Endodermal cell (in vitro differentiated cells): ENCODE data around the gene KAZN. TPM values are rescaled to one million over a fixed set of nuclear protein-coding genes. Genes with fewer than 3 reads are reported as not detected.

Experiments
- DNase-seq: peaks from one replicate; pipeline ENCODE4 v3.0.0-alpha.2; 2017
- H3K27ac ChIP-seq: 2 replicates; pipeline ENCODE4 v1.5.1; 2013; ENCODE audit warnings: mild to moderate bottlenecking, low read depth, low read length, moderate library complexity
- H3K27me3 ChIP-seq: 2 replicates; pipeline ENCODE4 v1.6.1; 2013; ENCODE audit warnings: mild to moderate bottlenecking, low read length, moderate library complexity; ENCODE audit not compliant: insufficient read depth, control insufficient read depth, poor library complexity, severe bottlenecking
- H3K36me3 ChIP-seq: 2 replicates; pipeline ENCODE4 v1.7.0; 2013; ENCODE audit warnings: mild to moderate bottlenecking, low read length, moderate library complexity; ENCODE audit not compliant: control insufficient read depth, insufficient read depth
- H3K4me1 ChIP-seq: one replicate; pipeline ENCODE4 v1.7.0; 2013; ENCODE audit warnings: low read length; ENCODE audit not compliant: control insufficient read depth, insufficient read depth
- H3K4me3 ChIP-seq: 2 replicates; pipeline ENCODE4 v1.5.1; 2013; ENCODE audit warnings: mild to moderate bottlenecking, low read length, moderate library complexity
- H3K9ac ChIP-seq: 2 replicates; pipeline ENCODE4 v1.6.1; 2013; ENCODE audit warnings: mild to moderate bottlenecking, low read length, moderate library complexity; ENCODE audit not compliant: poor library complexity, severe bottlenecking; ENCODE audit errors: extremely low read depth
- H3K9me3 ChIP-seq: 2 replicates; pipeline ENCODE4 v1.6.1; 2013; ENCODE audit warnings: mild to moderate bottlenecking, low read length, moderate library complexity; ENCODE audit not compliant: control insufficient read depth
- H3K27ac Mint-ChIP-seq: 2 replicates; pipeline ENCODE4 v1.8.0; 2020; ENCODE audit warnings: mixed read lengths
- H3K27me3 Mint-ChIP-seq: 2 replicates; pipeline ENCODE4 v1.8.0; 2021; ENCODE audit warnings: mild to moderate bottlenecking, mixed read lengths; ENCODE audit not compliant: insufficient read depth
- H3K36me3 Mint-ChIP-seq: 2 replicates; pipeline ENCODE4 v1.8.0; 2020; ENCODE audit warnings: low read depth, mixed read lengths
- H3K4me1 Mint-ChIP-seq: 2 replicates; pipeline ENCODE4 v1.8.0; 2020; ENCODE audit warnings: mixed read lengths
- H3K4me3 Mint-ChIP-seq: 2 replicates; pipeline ENCODE4 v1.8.0; 2020; ENCODE audit warnings: mild to moderate bottlenecking, moderate library complexity, mixed read lengths
- H3K9me3 Mint-ChIP-seq: 2 replicates; pipeline ENCODE4 v1.8.0; 2020; ENCODE audit warnings: mild to moderate bottlenecking, mixed read lengths
- WGBS, 2 experiments: methylation state at CpG; one replicate each; pipeline versions ENCODE4 v1.1.5 to v1.1.7; 2013; ENCODE audit warnings: missing lambda C conversion rate in 2 of 2, mixed read lengths in 1 of 2; ENCODE audit not compliant: insufficient coverage in 1 of 2, insufficient read length in 1 of 2; 5-methylcytosine and 5-hydroxymethylcytosine counted together
- total RNA-seq, 2 donors: library from RNA; stranded (reverse); fragmentation: NEBNext Ultra II Directional in 1 of 2; extraction: Animal tissue kit (Norgen Biotek cat#: 25700) in 1 of 2; gene quantifications; 2 replicates in 1 of 2; 3 replicates in 1 of 2; pipeline ENCODE4 v1.2.1, GENCODE V29; 2021
- TF ChIP-seq, protein P1 (sequence below): fragments of 200-600 bp; sonication (generic); conservative IDR thresholded peaks from 2 replicates; pipeline ENCODE4 v1.5.0; 2021; ENCODE audit warnings: antibody characterized with exemption, mild to moderate bottlenecking

Gene KAZN
- total RNA-seq, 2 donors from 2014 or later = 12.4 to 13.9 TPM

DNA sequence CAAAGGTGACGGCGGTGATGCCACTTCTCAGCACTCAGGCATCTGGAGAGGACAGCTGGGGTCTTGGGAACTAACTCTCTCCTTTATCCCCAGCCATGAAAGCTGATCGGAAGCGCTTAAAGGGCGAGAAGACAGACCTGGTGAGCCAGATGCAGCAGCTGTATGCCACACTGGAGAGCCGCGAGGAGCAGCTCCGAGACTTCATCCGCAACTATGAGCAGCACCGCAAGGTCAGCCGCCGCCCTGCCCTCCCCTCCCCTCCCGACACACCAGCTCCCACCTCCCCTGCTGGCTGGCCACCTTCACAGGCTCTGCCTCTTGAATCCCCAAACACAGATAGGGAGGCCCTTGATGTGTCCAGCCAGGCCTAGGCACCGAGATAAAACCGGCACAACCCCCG is 436.2 kb downstream of the KAZN start:
- Mint-ChIP-seq H3K4me1 (no peaks in the 10 kb centered on the region), H3K27me3 (no peaks in the 10 kb centered on the region), H3K36me3 (peaks cover 6% of the 10 kb centered on the region), H3K9me3 (no peaks in the 10 kb centered on the region), H3K4me3 (no peak overlapping the region), H3K27ac (no peak overlapping the region)
- no peak overlapping the region for H3K4me3 ChIP-seq
- H3K36me3 ChIP-seq = no peaks in the 10 kb centered on the region
- H3K9ac ChIP-seq = no peak overlapping the region
- H3K9me3 ChIP-seq = no peaks in the 10 kb centered on the region
- H3K27me3 ChIP-seq = no peaks in the 10 kb centered on the region
- 92 to 93% methylated on average over 12 to 16 of the region's 16 CpGs for WGBS, 2 experiments
- no peaks in the 10 kb centered on the region for H3K4me1 ChIP-seq
- no peak overlapping the region for H3K27ac ChIP-seq
- no peak for DNase-seq
- TF ChIP-seq, protein P1, sequence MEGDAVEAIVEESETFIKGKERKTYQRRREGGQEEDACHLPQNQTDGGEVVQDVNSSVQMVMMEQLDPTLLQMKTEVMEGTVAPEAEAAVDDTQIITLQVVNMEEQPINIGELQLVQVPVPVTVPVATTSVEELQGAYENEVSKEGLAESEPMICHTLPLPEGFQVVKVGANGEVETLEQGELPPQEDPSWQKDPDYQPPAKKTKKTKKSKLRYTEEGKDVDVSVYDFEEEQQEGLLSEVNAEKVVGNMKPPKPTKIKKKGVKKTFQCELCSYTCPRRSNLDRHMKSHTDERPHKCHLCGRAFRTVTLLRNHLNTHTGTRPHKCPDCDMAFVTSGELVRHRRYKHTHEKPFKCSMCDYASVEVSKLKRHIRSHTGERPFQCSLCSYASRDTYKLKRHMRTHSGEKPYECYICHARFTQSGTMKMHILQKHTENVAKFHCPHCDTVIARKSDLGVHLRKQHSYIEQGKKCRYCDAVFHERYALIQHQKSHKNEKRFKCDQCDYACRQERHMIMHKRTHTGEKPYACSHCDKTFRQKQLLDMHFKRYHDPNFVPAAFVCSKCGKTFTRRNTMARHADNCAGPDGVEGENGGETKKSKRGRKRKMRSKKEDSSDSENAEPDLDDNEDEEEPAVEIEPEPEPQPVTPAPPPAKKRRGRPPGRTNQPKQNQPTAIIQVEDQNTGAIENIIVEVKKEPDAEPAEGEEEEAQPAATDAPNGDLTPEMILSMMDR = no peak

DNA sequence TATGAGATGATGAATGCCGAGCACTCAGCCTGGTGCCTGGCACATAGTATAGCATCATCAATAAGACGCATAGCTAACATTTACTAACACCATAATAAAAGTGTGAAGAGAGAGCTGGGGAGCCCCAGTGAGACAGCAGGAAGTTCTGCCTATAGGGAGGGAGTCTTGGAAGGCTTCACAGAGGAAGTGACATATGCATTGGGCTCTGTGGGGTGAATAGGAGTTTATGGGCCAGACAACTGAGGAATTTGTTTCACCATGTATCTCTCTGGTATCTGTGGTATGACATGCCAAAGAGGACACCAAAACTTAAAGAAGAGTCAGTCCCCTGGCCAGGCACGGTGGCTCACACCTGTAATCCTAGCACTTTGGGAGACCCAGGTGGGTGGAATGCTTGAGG is 436.8 kb downstream of the KAZN start:
- TF ChIP-seq, protein P1 = no peak
- H3K27ac Mint-ChIP-seq = no peak overlapping the region
- H3K27ac ChIP-seq = no peak overlapping the region
- H3K9me3 Mint-ChIP-seq = no peaks in the 10 kb centered on the region
- no peak overlapping the region for H3K4me3 ChIP-seq
- peaks cover 6% of the 10 kb centered on the region for H3K36me3 Mint-ChIP-seq
- WGBS, 2 experiments = 98% methylated on average over 2 of the region's 3 CpGs; no CpG with 5 or more reads in 1 of the 2 experiments
- no peaks in the 10 kb centered on the region for H3K4me1 Mint-ChIP-seq
- no peak overlapping the region for H3K4me3 Mint-ChIP-seq
- no peaks in the 10 kb centered on the region for H3K27me3 Mint-ChIP-seq
- no peak for DNase-seq
- H3K9me3 ChIP-seq = no peaks in the 10 kb centered on the region
- H3K4me1 ChIP-seq = no peaks in the 10 kb centered on the region
- no peaks in the 10 kb centered on the region for H3K36me3 ChIP-seq
- no peak overlapping the region for H3K9ac ChIP-seq
- no peaks in the 10 kb centered on the region for H3K27me3 ChIP-seq

DNA sequence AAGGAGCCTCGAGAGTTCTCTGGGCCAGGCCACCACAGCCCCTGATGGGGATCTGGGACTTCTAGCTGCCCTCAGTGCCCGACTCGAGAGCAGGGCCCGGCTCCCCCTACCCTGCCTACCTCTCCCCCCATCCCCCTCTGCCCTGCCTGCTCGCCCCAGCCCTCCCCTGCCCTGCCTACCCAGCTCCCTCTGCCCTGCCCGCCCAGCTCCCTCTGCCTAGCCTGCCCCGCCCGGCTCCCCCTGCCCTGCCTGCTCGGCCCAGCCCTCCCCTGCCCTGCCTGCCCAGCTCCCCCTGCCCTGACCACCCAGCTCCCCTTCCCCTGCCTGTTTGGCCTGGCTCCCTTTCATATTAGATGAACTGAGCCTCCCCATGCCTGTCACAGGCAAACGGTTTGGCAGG is 437.6 kb downstream of the KAZN start:
- Mint-ChIP-seq H3K4me3 (no peak overlapping the region), H3K4me1 (no peaks in the 10 kb centered on the region), H3K27ac (no peak overlapping the region), H3K9me3 (no peaks in the 10 kb centered on the region), H3K27me3 (no peaks in the 10 kb centered on the region), H3K36me3 (peaks cover 6% of the 10 kb centered on the region)
- no peaks in the 10 kb centered on the region for H3K36me3 ChIP-seq
- TF ChIP-seq, protein P1 = no peak
- DNase-seq = no peak
- no peaks in the 10 kb centered on the region for H3K27me3 ChIP-seq
- no peak overlapping the region for H3K27ac ChIP-seq
- H3K4me3 ChIP-seq = no peak overlapping the region
- no peaks in the 10 kb centered on the region for H3K4me1 ChIP-seq
- H3K9me3 ChIP-seq = no peaks in the 10 kb centered on the region
- H3K9ac ChIP-seq = no peak overlapping the region
- WGBS, 2 experiments = 50 to 83% methylated on average over 1 to 10 of the region's 10 CpGs
